ENCODE measurements around the gene CHRNB4.

DNA sequence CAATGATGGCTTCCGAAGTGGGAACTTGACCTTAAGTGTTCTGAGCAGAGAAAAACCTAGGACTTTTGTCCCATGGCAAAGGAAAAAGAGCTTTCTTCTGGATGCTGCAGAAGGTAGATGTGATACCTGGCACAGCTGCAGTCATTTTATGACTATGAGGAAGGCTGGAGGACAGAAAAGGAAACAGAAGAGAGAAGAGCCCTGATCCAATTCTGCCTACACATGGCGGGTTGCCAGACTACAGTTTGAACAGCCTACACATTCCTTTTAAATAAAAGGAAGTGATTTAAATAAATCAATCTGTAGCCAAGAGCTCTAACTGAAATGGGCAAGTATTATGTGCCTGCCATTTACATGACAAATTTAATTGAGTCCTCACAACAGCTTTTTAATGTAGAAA is 43.6 kb upstream of the CHRNB4 start:
- TF ChIP-seq EZH2phosphoT487 (IDR thresholded peaks at IDR 0.05; ENCODE audit: borderline replicate concordance, low read depth), result no peak
- TF ChIP-seq, protein P1, sequence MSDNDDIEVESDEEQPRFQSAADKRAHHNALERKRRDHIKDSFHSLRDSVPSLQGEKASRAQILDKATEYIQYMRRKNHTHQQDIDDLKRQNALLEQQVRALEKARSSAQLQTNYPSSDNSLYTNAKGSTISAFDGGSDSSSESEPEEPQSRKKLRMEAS (IDR thresholded peaks at IDR 0.05; ENCODE audit: low read depth), result no peak
- no peak for TF ChIP-seq CHD2 (IDR thresholded peaks at IDR 0.05; ENCODE audit: low read length, partially characterized antibody)
- TF ChIP-seq EP300 (IDR thresholded peaks at IDR 0.05; ENCODE audit: borderline replicate concordance in 1 of 2, low read depth in 1 of 2, low read length in 1 of 2), result no peak
- TF ChIP-seq, protein P2, sequence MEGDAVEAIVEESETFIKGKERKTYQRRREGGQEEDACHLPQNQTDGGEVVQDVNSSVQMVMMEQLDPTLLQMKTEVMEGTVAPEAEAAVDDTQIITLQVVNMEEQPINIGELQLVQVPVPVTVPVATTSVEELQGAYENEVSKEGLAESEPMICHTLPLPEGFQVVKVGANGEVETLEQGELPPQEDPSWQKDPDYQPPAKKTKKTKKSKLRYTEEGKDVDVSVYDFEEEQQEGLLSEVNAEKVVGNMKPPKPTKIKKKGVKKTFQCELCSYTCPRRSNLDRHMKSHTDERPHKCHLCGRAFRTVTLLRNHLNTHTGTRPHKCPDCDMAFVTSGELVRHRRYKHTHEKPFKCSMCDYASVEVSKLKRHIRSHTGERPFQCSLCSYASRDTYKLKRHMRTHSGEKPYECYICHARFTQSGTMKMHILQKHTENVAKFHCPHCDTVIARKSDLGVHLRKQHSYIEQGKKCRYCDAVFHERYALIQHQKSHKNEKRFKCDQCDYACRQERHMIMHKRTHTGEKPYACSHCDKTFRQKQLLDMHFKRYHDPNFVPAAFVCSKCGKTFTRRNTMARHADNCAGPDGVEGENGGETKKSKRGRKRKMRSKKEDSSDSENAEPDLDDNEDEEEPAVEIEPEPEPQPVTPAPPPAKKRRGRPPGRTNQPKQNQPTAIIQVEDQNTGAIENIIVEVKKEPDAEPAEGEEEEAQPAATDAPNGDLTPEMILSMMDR (IDR thresholded peaks at IDR 0.05), result no peak
- TF ChIP-seq, protein P3, sequence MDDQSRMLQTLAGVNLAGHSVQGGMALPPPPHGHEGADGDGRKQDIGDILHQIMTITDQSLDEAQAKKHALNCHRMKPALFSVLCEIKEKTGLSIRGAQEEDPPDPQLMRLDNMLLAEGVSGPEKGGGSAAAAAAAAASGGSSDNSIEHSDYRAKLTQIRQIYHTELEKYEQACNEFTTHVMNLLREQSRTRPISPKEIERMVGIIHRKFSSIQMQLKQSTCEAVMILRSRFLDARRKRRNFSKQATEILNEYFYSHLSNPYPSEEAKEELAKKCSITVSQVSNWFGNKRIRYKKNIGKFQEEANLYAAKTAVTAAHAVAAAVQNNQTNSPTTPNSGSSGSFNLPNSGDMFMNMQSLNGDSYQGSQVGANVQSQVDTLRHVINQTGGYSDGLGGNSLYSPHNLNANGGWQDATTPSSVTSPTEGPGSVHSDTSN (IDR thresholded peaks at IDR 0.05), result no peak
- no peak for TF ChIP-seq RAD21 (IDR thresholded peaks at IDR 0.05; ENCODE audit: low read length)
- no peak for TF ChIP-seq USF2 (IDR thresholded peaks at IDR 0.05; ENCODE audit: borderline replicate concordance, low read depth, low read length)
- no peak for TF ChIP-seq YY1 (IDR thresholded peaks at IDR 0.05; ENCODE audit: low read depth)
- TF ChIP-seq TAF1 (IDR thresholded peaks at IDR 0.05; ENCODE audit: borderline replicate concordance, low read depth, low read length), result no peak
- no peak for TF ChIP-seq FOSL2 (IDR thresholded peaks at IDR 0.05; ENCODE audit: borderline replicate concordance, low read depth)
- no peak for TF ChIP-seq POLR2AphosphoS5 (IDR thresholded peaks at IDR 0.05; ENCODE audit: low read depth, low read length)
- no peak for TF ChIP-seq IRF3 (IDR thresholded peaks at IDR 0.05; ENCODE audit: low read depth, low read length)
